BE2C (cell line): Measurements from ENCODE around the gene BRCA2.

Experiments
- DNase-seq: peaks from one replicate; pipeline ENCODE4 v3.0.0-alpha.2; 2020
- H3K27me3 ChIP-seq: fragments of 250-450 bp; sonication (Bioruptor Pico); 2 replicates; pipeline ENCODE4 v1.5.1; 2020; ENCODE audit warnings: mild to moderate bottlenecking
- H3K36me3 ChIP-seq: fragments of 250-450 bp; sonication (Bioruptor Pico); 2 replicates; pipeline ENCODE4 v1.5.1; 2020; ENCODE audit warnings: mild to moderate bottlenecking
- H3K4me1 ChIP-seq: fragments of 250-450 bp; sonication (Bioruptor Pico); 2 replicates; pipeline ENCODE4 v1.5.1; 2020
- H3K4me3 ChIP-seq: 2 replicates; pipeline ENCODE4 v1.5.1; 2011; ENCODE audit warnings: low read depth, low read length
- H3K9me3 ChIP-seq: fragments of 250-450 bp; sonication (Bioruptor Pico); 2 replicates; pipeline ENCODE4 v1.5.1; 2020
- CTCF ChIP-seq: IDR thresholded peaks from 2 replicates; pipeline ENCODE4 v1.5.1; 2012; ENCODE audit warnings: mild to moderate bottlenecking, low read depth, low read length

BRCA2 gene

DNA sequence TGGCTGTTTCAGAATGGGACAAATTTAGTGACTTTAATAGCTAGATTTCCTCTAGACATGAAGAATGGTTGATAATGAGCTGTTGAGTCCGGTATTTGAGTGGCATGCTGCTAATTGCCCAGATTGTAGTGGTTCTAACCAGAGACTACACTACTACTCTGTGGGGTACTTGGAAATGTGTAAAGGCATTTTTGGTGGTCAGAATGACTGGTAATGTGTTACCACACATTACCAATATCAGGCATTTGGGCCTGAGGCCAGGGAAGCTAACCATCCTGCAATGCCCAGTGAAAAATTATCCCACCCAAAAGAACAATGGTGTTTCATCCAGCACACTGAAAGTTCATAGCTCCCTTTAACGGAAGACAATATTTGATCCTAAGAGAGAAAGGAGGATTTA is 130.2 kb downstream of the BRCA2 start:
- no peak for DNase-seq
- TF ChIP-seq CTCF: no peak
- Histone ChIP-seq H3K4me3 (no peak overlapping the region), H3K36me3 (no peaks in the 10 kb centered on the region), H3K9me3 (no peaks in the 10 kb centered on the region), H3K4me1 (peaks cover 13% of the 10 kb centered on the region), H3K27me3 (no peaks in the 10 kb centered on the region)

- Histone ChIP-seq H3K4me3 (no peak overlapping the region), H3K9me3 (no peaks in the 10 kb centered on the region), H3K36me3 (no peaks in the 10 kb centered on the region), H3K4me1 (peaks cover 13% of the 10 kb centered on the region), H3K27me3 (no peaks in the 10 kb centered on the region)
- no peak for DNase-seq
- TF ChIP-seq CTCF: no peak
Observed at GRCh38 chr13:32446220-32446619, 130.9 kb downstream of the BRCA2 start.

DNA sequence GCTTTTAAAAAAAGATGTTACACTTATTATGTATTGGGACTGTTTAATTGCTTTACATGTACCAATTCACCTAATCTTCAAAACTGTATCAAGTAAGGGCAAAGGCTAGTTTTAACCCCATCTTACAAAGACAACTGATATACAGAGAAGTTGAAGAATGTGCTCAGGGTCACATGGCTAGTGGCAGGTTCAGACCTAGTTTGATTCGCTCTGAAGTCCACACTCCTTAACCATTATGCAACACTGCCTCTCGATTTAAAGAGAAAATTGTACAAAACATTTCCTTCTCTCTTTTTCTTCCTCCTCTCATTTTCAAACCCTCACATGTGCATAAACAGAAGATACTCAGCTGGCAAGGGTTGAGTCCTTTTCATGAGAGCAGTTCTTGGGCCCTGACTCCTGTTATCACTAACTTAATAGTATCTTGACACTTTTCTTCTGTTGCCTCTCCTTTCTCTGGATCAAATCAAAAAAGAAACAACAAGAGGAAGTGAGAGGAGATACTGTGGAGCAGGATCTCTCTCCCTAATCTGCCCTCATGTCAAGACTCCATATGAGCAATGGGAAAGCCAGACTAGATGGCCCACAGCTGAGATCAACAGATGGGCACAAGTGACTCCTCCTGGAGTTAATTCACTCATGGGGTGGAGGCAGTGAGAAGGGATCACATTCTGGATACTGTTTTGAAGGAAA is 131.6 kb downstream of the BRCA2 start:
- DNase-seq: no peak
- no peak overlapping the region for H3K4me3 ChIP-seq
- H3K4me1 ChIP-seq: peaks cover 13% of the 10 kb centered on the region
- no peaks in the 10 kb centered on the region for H3K9me3 ChIP-seq
- H3K27me3 ChIP-seq: no peaks in the 10 kb centered on the region
- no peaks in the 10 kb centered on the region for H3K36me3 ChIP-seq
- TF ChIP-seq CTCF: no peak

- no peak for DNase-seq
- Histone ChIP-seq H3K9me3 (no peaks in the 10 kb centered on the region), H3K27me3 (no peaks in the 10 kb centered on the region), H3K4me1 (peaks cover 13% of the 10 kb centered on the region), H3K4me3 (no peak overlapping the region), H3K36me3 (no peaks in the 10 kb centered on the region)
- TF ChIP-seq CTCF: no peak
Observed at GRCh38 chr13:32447894-32448623, 132.8 kb downstream of the BRCA2 start.

DNA sequence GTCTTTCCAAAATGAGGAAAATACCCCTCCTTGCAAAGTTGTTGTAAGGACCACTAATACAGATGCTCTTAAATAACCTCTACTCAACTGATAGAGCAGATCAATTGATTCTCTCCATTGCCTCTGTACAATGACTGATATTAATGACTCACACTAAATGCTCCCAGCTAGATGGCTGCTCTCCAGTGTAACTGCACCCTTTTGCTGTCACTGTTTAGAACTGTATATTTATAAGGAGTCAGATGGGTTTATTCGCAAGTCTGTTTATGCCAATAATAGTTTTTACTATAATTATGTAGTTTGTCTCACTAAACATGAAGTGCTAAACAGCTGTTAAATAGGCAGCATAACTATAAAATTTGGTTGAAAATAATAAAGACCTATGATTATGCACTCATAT is 133.7 kb downstream of the BRCA2 start:
- no peaks in the 10 kb centered on the region for H3K27me3 ChIP-seq
- no peak for TF ChIP-seq CTCF
- H3K36me3 ChIP-seq: no peaks in the 10 kb centered on the region
- H3K9me3 ChIP-seq: no peaks in the 10 kb centered on the region; the same call in 1 of the 2 replicates
- DNase-seq: no peak
- H3K4me1 ChIP-seq: peaks cover 13% of the 10 kb centered on the region
- H3K4me3 ChIP-seq: no peak overlapping the region
